ENCODE data around the gene CDH23.

The CDH23 gene

GRCh38 chr10:71618598-71618997 lies 221.9 kb downstream of the CDH23 start:
- H3K27ac ChIP-seq, result no peak overlapping the region
- no peak for TF ChIP-seq CTCF (conservative IDR thresholded peaks at IDR 0.05)

GRCh38 chr10:71620642-71621041 lies 223.9 kb downstream of the CDH23 start:
- no peak for TF ChIP-seq CTCF (conservative IDR thresholded peaks at IDR 0.05)
- H3K27ac ChIP-seq, result no peak overlapping the region

GRCh38 chr10:71621231-71622153 lies 224.8 kb downstream of the CDH23 start:
- no peak overlapping the region for H3K27ac ChIP-seq
- no peak for TF ChIP-seq CTCF (conservative IDR thresholded peaks at IDR 0.05)

GRCh38 chr10:71622154-71622526 lies 225.4 kb downstream of the CDH23 start:
- no peak for TF ChIP-seq CTCF (conservative IDR thresholded peaks at IDR 0.05)
- H3K27ac ChIP-seq, result no peak overlapping the region

- no peak for TF ChIP-seq CTCF (conservative IDR thresholded peaks at IDR 0.05)
- H3K27ac ChIP-seq, result no peak overlapping the region
These were observed 225.9 kb downstream of the CDH23 start for GRCh38 chr10:71622616-71623015.

GRCh38 chr10:71623098-71623985 lies 226.6 kb downstream of the CDH23 start:
- peak; percentile 41; the same call in 1 of the 2 replicates for TF ChIP-seq CTCF (conservative IDR thresholded peaks at IDR 0.05)
- no peak overlapping the region for H3K27ac ChIP-seq

- TF ChIP-seq CTCF (conservative IDR thresholded peaks at IDR 0.05), result no peak
- no peak overlapping the region for H3K27ac ChIP-seq
These were observed 227.2 kb downstream of the CDH23 start for GRCh38 chr10:71623986-71624291.

All from VCaP (cell line).